ENCODE data around the gene GAS2L1.
"Not testable (repeated sequence)": the region's sequence is repeated elsewhere in the genome, so short reads cannot be mapped to it uniquely, and the experiment has no call there.

- TF ChIP-seq CTCF (optimal IDR thresholded peaks at IDR 0.05 in 1 of 3, IDR thresholded peaks at IDR 0.05 in 1 of 3, conservative IDR thresholded peaks at IDR 0.05 in 1 of 3; ENCODE audit: extremely low read depth in 1 of 3, insufficient read depth in 2 of 3, low read length in 3 of 3); EZH2 (IDR thresholded peaks at IDR 0.05; ENCODE audit: low read length): not testable (repeated sequence)
These were observed 38.4 kb downstream of the GAS2L1 start for GRCh38 chr22:29344889-29345288.
